Measurements from ENCODE around the gene JMJD7.

- no peak for TF ChIP-seq KDM1A (IDR thresholded peaks at IDR 0.05; ENCODE audit: low read depth)
- no peak for TF ChIP-seq CTCF (IDR thresholded peaks at IDR 0.05)
- no peak for TF ChIP-seq RFX5 (IDR thresholded peaks at IDR 0.05)
- no peak for TF ChIP-seq GATA3 (IDR thresholded peaks at IDR 0.05; ENCODE audit: borderline replicate concordance)
- no peak for TF ChIP-seq MYC (IDR thresholded peaks at IDR 0.05; ENCODE audit: borderline replicate concordance, low read length)
- TF ChIP-seq POLR2A (IDR thresholded peaks at IDR 0.05; ENCODE audit: low read length), result no peak
- no peak for TF ChIP-seq CEBPB (IDR thresholded peaks at IDR 0.05)
- TF ChIP-seq MAX (IDR thresholded peaks at IDR 0.05), result no peak
These were observed 56.6 kb downstream of the JMJD7 start for GRCh38 chr15:41884458-41884857.
